Tibial nerve (tissue), 4 donors: Measurements from ENCODE around the gene SLC31A1. TPM values are rescaled to one million over a fixed set of nuclear protein-coding genes. Genes with fewer than 3 reads are reported as not detected.

Experiments used
- DNase-seq, 2 donors: peaks; one replicate each; pipeline ENCODE4 v3.0.0-alpha.2; 2019; ENCODE audit warnings: low spot score in 2 of 2
- H3K27ac ChIP-seq, 4 donors: fragments of 200-600 bp; sonication (generic) in 3 of 4; one replicate each; pipeline ENCODE4 v1.5.1; 2017 to 2019; ENCODE audit warnings: mild to moderate bottlenecking in 1 of 4
- H3K27me3 ChIP-seq, 2 donors: fragments of 200-600 bp; sonication (generic) in 1 of 2; one replicate each; pipeline versions ENCODE4 v1.5.1 to v1.6.0; 2017 to 2019
- H3K36me3 ChIP-seq, 3 donors: fragments of 200-600 bp; sonication (generic); one replicate each; pipeline ENCODE4 v1.5.1; 2018 to 2019
- H3K4me1 ChIP-seq, 4 donors: fragments of 200-600 bp; sonication (generic) in 3 of 4; one replicate each; pipeline ENCODE4 v1.5.1; 2017 to 2019
- H3K4me3 ChIP-seq, 4 donors: fragments of 200-600 bp; sonication (generic) in 3 of 4; one replicate each; pipeline ENCODE4 v1.5.1; 2017 to 2019; ENCODE audit warnings: mild to moderate bottlenecking in 1 of 4, moderate library complexity in 1 of 4
- H3K9me3 ChIP-seq, 4 donors: fragments of 200-600 bp; sonication (generic) in 3 of 4; one replicate each; pipeline ENCODE4 v1.5.1; 2017 to 2019
- CTCF ChIP-seq, 5 experiments: fragments of 200-600 bp in 3 of 5; fragments of 450-650 bp in 2 of 5; sonication (generic) in 3 of 5; IDR thresholded peaks; one replicate each; pipeline ENCODE4 v1.5.1; 2016 to 2019; ENCODE audit warnings: antibody characterized with exemption in 5 of 5, mild to moderate bottlenecking in 3 of 5, moderate library complexity in 2 of 5
- EP300 ChIP-seq, 2 donors: sonication (generic); formaldehyde crosslinking; IDR thresholded peaks; one replicate each; pipeline ENCODE4 v1.6.1; 2017; ENCODE audit warnings: antibody characterized with exemption in 2 of 2, mild to moderate bottlenecking in 1 of 2
- POLR2A ChIP-seq, 2 donors: fragments of 450-650 bp; IDR thresholded peaks; one replicate each; pipeline ENCODE4 v1.6.1; 2017; ENCODE audit warnings: antibody characterized with exemption in 2 of 2, mild to moderate bottlenecking in 2 of 2, moderate library complexity in 2 of 2
- WGBS, 2 donors: methylation state at CpG; one replicate each; pipeline ENCODE4 v1.1.5; 2018; 5-methylcytosine and 5-hydroxymethylcytosine counted together
- total RNA-seq, 4 donors: library from RNA; depleted of rRNA; stranded (reverse); fragments of >200 nt; gene quantifications; one replicate each; pipeline ENCODE4 v1.1.0, GENCODE V29; 2016

The SLC31A1 gene
- total RNA-seq, 4 donors from 2014 or later, result 6.5 to 12.9 (median 10.6) TPM

GRCh38 chr9:113205861-113206260 lies 15.5 kb upstream of the SLC31A1 start:
- H3K4me3 ChIP-seq, result no peak overlapping the region
- TF ChIP-seq POLR2A (IDR thresholded peaks at IDR 0.05) (no peak), EP300 (IDR thresholded peaks at IDR 0.05) (no peak), CTCF (IDR thresholded peaks at IDR 0.05) (no peak)
- DNase-seq, result no peak
- H3K36me3 ChIP-seq, result peaks cover 0 to 100% (median 0%) of the 10 kb centered on the region in 3 donors
- H3K9me3 ChIP-seq, result no peaks in the 10 kb centered on the region
- WGBS, 2 donors, result 92 to 97% methylated on average over 1 of the region's 1 CpG
- H3K27ac ChIP-seq, result no peak overlapping the region
- no peaks in the 10 kb centered on the region for H3K4me1 ChIP-seq
- H3K27me3 ChIP-seq, result no peaks in the 10 kb centered on the region

GRCh38 chr9:113210815-113211214 lies 10.5 kb upstream of the SLC31A1 start:
- Histone ChIP-seq H3K9me3 (no peaks in the 10 kb centered on the region), H3K27me3 (no peaks in the 10 kb centered on the region), H3K36me3 (peaks cover 0 to 64% (median 0%) of the 10 kb centered on the region in 3 donors), H3K4me1 (peaks cover 0 to 5% (median 0%) of the 10 kb centered on the region in 4 donors), H3K27ac (peak overlapping the region in 1 of 4 donors; percentile 11), H3K4me3 (no peak overlapping the region)
- DNase-seq, result no peak
- TF ChIP-seq POLR2A (IDR thresholded peaks at IDR 0.05) (no peak), EP300 (IDR thresholded peaks at IDR 0.05) (no peak), CTCF (IDR thresholded peaks at IDR 0.05) (no peak)
- 91 to 94% methylated on average over 10 of the region's 10 CpGs for WGBS, 2 donors

- 80 to 88% methylated on average over 3 of the region's 3 CpGs for whole genome bisulfite sequencing, 2 donors
- no peak for TF ChIP-seq CTCF (IDR thresholded peaks at IDR 0.05)
- TF ChIP-seq EP300 (IDR thresholded peaks at IDR 0.05), result no peak
- TF ChIP-seq POLR2A (IDR thresholded peaks at IDR 0.05), result no peak
- no peak overlapping the region for H3K4me3 ChIP-seq
- peaks cover 0 to 21% (median 0%) of the 10 kb centered on the region in 3 donors for H3K36me3 ChIP-seq
- H3K27me3 ChIP-seq, result no peaks in the 10 kb centered on the region
- no peaks in the 10 kb centered on the region for H3K9me3 ChIP-seq
- H3K4me1 ChIP-seq, result peaks cover 0 to 32% (median 11%) of the 10 kb centered on the region in 4 donors
- no peak overlapping the region for H3K27ac ChIP-seq
- no peak for DNase-seq
These were observed 6.2 kb upstream of the SLC31A1 start for GRCh38 chr9:113215132-113215531.

- WGBS, 2 donors, result 84 to 86% methylated on average over 3 of the region's 3 CpGs
- no peak for TF ChIP-seq POLR2A (IDR thresholded peaks at IDR 0.05)
- no peak for TF ChIP-seq CTCF (IDR thresholded peaks at IDR 0.05)
- TF ChIP-seq EP300 (IDR thresholded peaks at IDR 0.05), result no peak
- no peaks in the 10 kb centered on the region for H3K27me3 ChIP-seq
- H3K4me1 ChIP-seq, result peaks cover 0 to 37% (median 13%) of the 10 kb centered on the region in 4 donors
- DNase-seq, result no peak
- no peak overlapping the region for H3K27ac ChIP-seq
- H3K9me3 ChIP-seq, result no peaks in the 10 kb centered on the region
- H3K4me3 ChIP-seq, result no peak overlapping the region
- H3K36me3 ChIP-seq, result peaks cover 0 to 9% (median 0%) of the 10 kb centered on the region in 3 donors
These were observed 4.9 kb upstream of the SLC31A1 start for GRCh38 chr9:113216406-113216805.

- Histone ChIP-seq H3K9me3 (no peaks in the 10 kb centered on the region), H3K27ac (peak overlapping the region in 2 of 4 donors; percentile 55 to 92), H3K4me1 (peaks cover 0 to 57% (median 20%) of the 10 kb centered on the region in 4 donors), H3K4me3 (peak overlapping the region in 2 of 4 donors; percentile 83 to 92), H3K27me3 (no peaks in the 10 kb centered on the region), H3K36me3 (no peaks in the 10 kb centered on the region)
- TF ChIP-seq POLR2A (IDR thresholded peaks at IDR 0.05) (no peak), EP300 (IDR thresholded peaks at IDR 0.05) (no peak), CTCF (IDR thresholded peaks at IDR 0.05) (no peak)
- WGBS, 2 donors, result 64 to 67% methylated on average over 3 of the region's 3 CpGs
- no peak for DNase-seq
These were observed 2.0 kb upstream of the SLC31A1 start for GRCh38 chr9:113219186-113219936.
